H1 (cell line): ENCODE results near the gene IQCF2. TPM values are rescaled to one million over a fixed set of nuclear protein-coding genes. Genes with fewer than 3 reads are reported as not detected.

Experiments
- CTCF ChIA-PET: fragments of 300-600 bp; sonication (Branson Sonifier 250); formaldehyde crosslinking; loops from one replicate; lab custom pipeline; 2021; ENCODE audit not compliant: partially characterized antibody; lab: Charles Lee
- POLR2A ChIA-PET: fragments of 300-600 bp; sonication (Branson Sonifier 250); formaldehyde crosslinking; loops from one replicate; lab custom pipeline; 2021; ENCODE audit warnings: inconsistent platforms; ENCODE audit not compliant: partially characterized antibody; lab: Charles Lee
- DNase-seq, 2 experiments: peaks; one replicate each; pipeline versions ENCODE4 v3.0.0 to v3.0.0-alpha.2; 2010 to 2022; ENCODE audit warnings: low spot score in 2 of 2, low read depth in 1 of 2, mixed read lengths in 1 of 2
- FAIRE-seq: peaks from 2 replicates; lab custom pipeline; 2011; peaks lifted over from hg19 to GRCh38; lab: Jason Lieb, UNC
- H2AFZ ChIP-seq: 2 replicates; pipeline ENCODE4 v1.8.1; 2012; ENCODE audit warnings: low read length, inconsistent platforms
- H2AK5ac ChIP-seq: 2 replicates; pipeline ENCODE4 v1.6.1; 2013; ENCODE audit warnings: low read depth, low read length
- H2BK120ac ChIP-seq: replicated peaks from 2 replicates; pipeline ENCODE3; 2013; ENCODE audit warnings: low read depth, low read length, inconsistent platforms
- H2BK12ac ChIP-seq: 2 replicates; pipeline ENCODE4 v1.6.1; 2013; ENCODE audit warnings: low read depth, low read length
- H2BK15ac ChIP-seq: 2 replicates; pipeline ENCODE4 v1.6.1; 2013; ENCODE audit warnings: low read length
- H2BK20ac ChIP-seq: 2 replicates; pipeline ENCODE4 v1.6.1; 2013; ENCODE audit warnings: low read length
- H2BK5ac ChIP-seq: 2 replicates; pipeline ENCODE4 v1.6.1; 2013; ENCODE audit warnings: low read depth, low read length
- H3K14ac ChIP-seq: 2 replicates; pipeline ENCODE4 v1.6.1; 2013; ENCODE audit warnings: inconsistent platforms; ENCODE audit not compliant: insufficient read length
- H3K18ac ChIP-seq: 2 replicates; pipeline ENCODE4 v1.6.1; 2013; ENCODE audit warnings: low read length; ENCODE audit errors: extremely low read depth
- H3K23ac ChIP-seq: 2 replicates; pipeline ENCODE4 v1.6.1; 2013; ENCODE audit warnings: inconsistent platforms; ENCODE audit not compliant: insufficient read length
- H3K23me2 ChIP-seq: 2 replicates; pipeline ENCODE4 v1.6.1; 2013; ENCODE audit warnings: low read depth, low read length
- H3K27ac ChIP-seq: 2 replicates; pipeline ENCODE4 v1.6.1; 2011; ENCODE audit warnings: low read depth, low read length, inconsistent platforms
- H3K27me3 ChIP-seq, 4 experiments: replicated peaks in 1 of 4; 1 replicate in 1 of 4; 2 replicates in 3 of 4; pipeline versions ENCODE4 v1.6.1 to v1.8.1; 2011 to 2013; ENCODE audit warnings: low read length in 3 of 4, mild to moderate bottlenecking in 3 of 4, inconsistent platforms in 2 of 4, mixed read lengths in 2 of 4, moderate library complexity in 1 of 4; ENCODE audit not compliant: control insufficient read depth in 3 of 4, insufficient read depth in 3 of 4; ENCODE audit errors: extremely low read depth in 1 of 4
- H3K36me3 ChIP-seq, 4 experiments: 2 replicates each; pipeline versions ENCODE4 v1.6.1 to v1.8.1; 2011 to 2013; ENCODE audit warnings: mild to moderate bottlenecking in 4 of 4, low read length in 3 of 4, moderate library complexity in 2 of 4, control low read depth in 1 of 4, inconsistent platforms in 1 of 4; ENCODE audit not compliant: insufficient read depth in 4 of 4, control insufficient read depth in 2 of 4
- H3K4ac ChIP-seq: replicated peaks from 2 replicates; pipeline ENCODE3; 2013; ENCODE audit warnings: low read length, low read depth, mixed read lengths, inconsistent platforms; ENCODE audit not compliant: insufficient read length
- H3K4me1 ChIP-seq, 4 experiments: replicated peaks in 1 of 4; 1 replicate in 1 of 4; 2 replicates in 3 of 4; pipeline versions ENCODE4 v1.6.1 to v1.8.1; 2011 to 2013; ENCODE audit warnings: low read length in 3 of 4, inconsistent platforms in 2 of 4, mixed read lengths in 1 of 4; ENCODE audit not compliant: insufficient read depth in 4 of 4, control insufficient read depth in 3 of 4
- H3K4me2 ChIP-seq, 2 experiments: 2 replicates each; pipeline versions ENCODE4 v1.6.1 to v1.8.1; 2011 to 2013; ENCODE audit warnings: low read depth in 2 of 2, low read length in 2 of 2, control low read depth in 1 of 2, inconsistent platforms in 1 of 2, mild to moderate bottlenecking in 1 of 2; ENCODE audit not compliant: insufficient read depth in 1 of 2
- H3K4me3 ChIP-seq, 4 experiments: fragments of 200-600, 300-600 bp in 1 of 4; sonication (generic), shearing (Covaris generic), sonication (Bioruptor Twin) in 1 of 4; 2 replicates each; pipeline versions ENCODE4 v1.5.1 to v1.8.1; 2011 to 2016; ENCODE audit warnings: low read length in 4 of 4, low read depth in 3 of 4, control low read depth in 2 of 4, inconsistent platforms in 2 of 4, mild to moderate bottlenecking in 2 of 4, mixed read lengths in 1 of 4, moderate library complexity in 1 of 4; ENCODE audit not compliant: insufficient read depth in 2 of 4; ENCODE audit errors: extremely low read depth in 1 of 4
- H3K56ac ChIP-seq: replicated peaks from 2 replicates; pipeline ENCODE3; 2013; ENCODE audit warnings: low read depth, mild to moderate bottlenecking, mixed read lengths, low read length, inconsistent platforms; ENCODE audit not compliant: insufficient read length
- H3K79me1 ChIP-seq: 2 replicates; pipeline ENCODE4 v1.6.1; 2013; ENCODE audit warnings: low read depth, low read length, control low read depth
- H3K79me2 ChIP-seq, 2 experiments: 2 replicates each; pipeline versions ENCODE4 v1.6.1 to v1.8.1; 2012 to 2013; ENCODE audit warnings: low read length in 2 of 2, mild to moderate bottlenecking in 2 of 2, inconsistent platforms in 1 of 2; ENCODE audit not compliant: insufficient read depth in 2 of 2, control insufficient read depth in 1 of 2
- H3K9ac ChIP-seq, 4 experiments: replicated peaks in 1 of 4; 1 replicate in 1 of 4; 2 replicates in 3 of 4; pipeline versions ENCODE4 v1.6.1 to v1.8.1; 2011 to 2013; ENCODE audit warnings: low read depth in 3 of 4, low read length in 3 of 4, control low read depth in 2 of 4, mild to moderate bottlenecking in 2 of 4, moderate library complexity in 2 of 4, inconsistent platforms in 1 of 4; ENCODE audit errors: extremely low read depth in 1 of 4
- H3K9me3 ChIP-seq, 2 experiments: 2 replicates each; pipeline versions ENCODE4 v1.6.1 to v1.8.1; 2012 to 2013; ENCODE audit warnings: mild to moderate bottlenecking in 2 of 2, moderate library complexity in 2 of 2, control low read depth in 1 of 2, inconsistent platforms in 1 of 2, low read depth in 1 of 2, low read length in 1 of 2, mixed read lengths in 1 of 2; ENCODE audit not compliant: insufficient read depth in 2 of 2
- H4K20me1 ChIP-seq, 2 experiments: replicated peaks in 1 of 2; 2 replicates each; pipeline versions ENCODE3 to v1.8.1; 2011 to 2013; ENCODE audit warnings: inconsistent platforms in 2 of 2, low read length in 2 of 2, mild to moderate bottlenecking in 1 of 2; ENCODE audit not compliant: insufficient read depth in 2 of 2, control insufficient read depth in 1 of 2
- H4K5ac ChIP-seq: 2 replicates; pipeline ENCODE4 v1.6.1; 2013; ENCODE audit warnings: low read length, low read depth, mixed read lengths, inconsistent platforms; ENCODE audit not compliant: insufficient read length
- H4K8ac ChIP-seq: 2 replicates; pipeline ENCODE4 v1.8.0; 2013; ENCODE audit warnings: mild to moderate bottlenecking, moderate library complexity, low read length, inconsistent platforms; ENCODE audit not compliant: insufficient read depth; ENCODE audit errors: extremely low read depth
- H4K91ac ChIP-seq: replicated peaks from 2 replicates; pipeline ENCODE3; 2013; ENCODE audit warnings: low read length, mixed read lengths, inconsistent platforms; ENCODE audit not compliant: insufficient read length
- ASH2L ChIP-seq: fragments of 200-600, 300-600 bp; sonication (generic); IDR thresholded peaks from one replicate; pipeline ENCODE4 v1.7.1; 2017; ENCODE audit warnings: low read length
- BCL11A ChIP-seq, 2 experiments: IDR thresholded peaks; one replicate each; pipeline ENCODE4 v1.6.1; 2011; ENCODE audit warnings: low read depth in 2 of 2, low read length in 2 of 2, mild to moderate bottlenecking in 2 of 2
- BRCA1 ChIP-seq: IDR thresholded peaks from 2 replicates; pipeline ENCODE4 v1.6.1; 2012; ENCODE audit warnings: low read depth, low read length, improper control_type of control experiment
- CHD1 ChIP-seq: IDR thresholded peaks from 2 replicates; pipeline ENCODE4 v1.6.1; 2012; ENCODE audit warnings: low read depth, low read length, improper control_type of control experiment
- CTBP2 ChIP-seq: IDR thresholded peaks from 2 replicates; pipeline ENCODE4 v1.7.0; 2011; ENCODE audit warnings: borderline replicate concordance, mild to moderate bottlenecking, moderate library complexity, mixed read lengths, low read length; ENCODE audit not compliant: insufficient read depth, insufficient read length
- EGR1 ChIP-seq: IDR thresholded peaks from 2 replicates; pipeline ENCODE4 v1.6.1; 2011; ENCODE audit warnings: low read depth, low read length, borderline replicate concordance
- JUND ChIP-seq: IDR thresholded peaks from 2 replicates; pipeline ENCODE4 v1.6.1; 2011; ENCODE audit warnings: mild to moderate bottlenecking, improper control_type of control experiment, low read length
- KDM4A ChIP-seq: IDR thresholded peaks from one replicate; pipeline ENCODE4 v1.7.1; 2012; ENCODE audit warnings: low read depth, mild to moderate bottlenecking, moderate library complexity, low read length, inconsistent platforms; ENCODE audit not compliant: severe bottlenecking
- KDM5A ChIP-seq: fragments of 200-600 bp; IDR thresholded peaks from 2 replicates; pipeline ENCODE4 v1.7.1; 2012; ENCODE audit warnings: mild to moderate bottlenecking, low read length, inconsistent platforms, mixed read lengths
- POLR2A ChIP-seq, 2 experiments: IDR thresholded peaks; 1 replicate in 1 of 2; 2 replicates in 1 of 2; pipeline ENCODE4 v1.6.1; 2011; ENCODE audit warnings: low read depth in 2 of 2, low read length in 2 of 2, mild to moderate bottlenecking in 2 of 2; ENCODE audit errors: control extremely low read depth in 1 of 2
- RBBP5 ChIP-seq: IDR thresholded peaks from 2 replicates; pipeline ENCODE4 v1.7.1; 2012; ENCODE audit warnings: low read depth, mild to moderate bottlenecking, inconsistent platforms, low read length, moderate library complexity, borderline replicate concordance
- RFX5 ChIP-seq: IDR thresholded peaks from 2 replicates; pipeline ENCODE4 v1.6.1; 2011; ENCODE audit warnings: low read depth, low read length, improper control_type of control experiment, borderline replicate concordance
- RXRA ChIP-seq: IDR thresholded peaks from 2 replicates; pipeline ENCODE4 v1.6.1; 2011; ENCODE audit warnings: low read depth, mild to moderate bottlenecking, low read length, moderate library complexity; ENCODE audit not compliant: insufficient read depth
- SIRT6 ChIP-seq: IDR thresholded peaks from one replicate; pipeline ENCODE4 v1.7.1; 2012; ENCODE audit warnings: low read length, inconsistent platforms
- TBP ChIP-seq: IDR thresholded peaks from 2 replicates; pipeline ENCODE4 v1.6.1; 2011; ENCODE audit warnings: low read depth, low read length, improper control_type of control experiment
- WGBS, 2 experiments: shearing (Covaris generic) in 1 of 2; methylation state at CpG; one replicate each; pipeline versions ENCODE4 v1.1.6 to v1.1.7; 2013 to 2015; ENCODE audit warnings: low lambda C conversion rate in 2 of 2, mixed read lengths in 2 of 2, inconsistent platforms in 1 of 2, low coverage in 1 of 2, missing lambda C conversion rate in 1 of 2; ENCODE audit not compliant: insufficient replicate concordance in 2 of 2, insufficient coverage in 1 of 2, insufficient read length in 1 of 2; ENCODE audit errors: extremely low coverage in 1 of 2, missing lambda C conversion rate in 1 of 2; 5-methylcytosine and 5-hydroxymethylcytosine counted together
- polyA plus RNA-seq, 7 experiments: library from polyadenylated mRNA; depleted of rRNA in 3 of 7; stranded (reverse) in 5 of 7; unstranded in 2 of 7; fragments of >200 nt in 5 of 7; fragments of 200-250 nt in 2 of 7; gene quantifications; 1 replicate in 5 of 7; 2 replicates in 1 of 7; 4 replicates in 1 of 7; pipeline versions ENCODE4 v1.2.1 to v1.2.3, GENCODE V29; 2011 to 2013; ENCODE audit warnings: missing spikeins in 2 of 7, mixed read lengths in 2 of 7
- total RNA-seq: library from RNA; stranded (reverse); fragmentation: NEBNext Ultra II Directional; extraction: Animal tissue kit (Norgen Biotek cat#: 25700); gene quantifications from 2 replicates; pipeline ENCODE4 v1.2.1, GENCODE V29; 2021

The IQCF2 gene
- total and polyA plus RNA-seq, 2 of the 8 experiments (the other 6 are each of a cell fraction or from before 2014, with no cell fraction given) = not detected

DNA sequence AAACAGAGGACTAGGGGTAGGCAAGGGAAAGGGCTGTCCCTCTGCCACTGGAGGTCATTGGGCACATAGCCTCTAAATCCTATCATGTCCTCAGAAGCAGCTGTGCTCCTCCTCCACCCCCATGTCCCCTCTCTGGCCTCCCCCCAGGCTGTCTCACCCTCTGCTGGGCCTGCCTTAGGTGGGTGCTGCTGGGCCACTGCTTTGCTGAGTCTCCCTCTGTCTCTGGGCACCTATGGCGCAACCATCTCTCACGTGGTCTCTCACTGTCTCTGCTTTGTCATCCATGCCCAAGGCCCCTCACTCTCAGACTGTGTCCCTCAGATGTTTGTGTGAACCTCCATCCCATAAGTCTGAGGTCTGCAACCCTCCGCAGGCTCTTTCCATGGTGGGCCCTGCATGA lies 47.4 kb upstream of the IQCF2 start:
- no peak overlapping the region for H3K18ac ChIP-seq
- no peaks in the 10 kb centered on the region for H4K20me1 ChIP-seq
- no peak overlapping the region for H2BK20ac ChIP-seq
- no peaks in the 10 kb centered on the region for H3K79me1 ChIP-seq
- TF ChIP-seq SIRT6 (no peak), TBP (no peak), KDM4A (no peak), JUND (no peak), ASH2L (no peak), KDM5A (no peak), CTBP2 (no peak), RXRA (no peak), CHD1 (no peak), BCL11A (IDR thresholded peaks at IDR 0.05; ENCODE audit: low read depth in 2 of 2, low read length in 2 of 2) (no peak), POLR2A (IDR thresholded peaks at IDR 0.05; ENCODE audit: control extremely low read depth in 1 of 2, low read depth in 2 of 2, low read length in 2 of 2) (no peak), EGR1 (no peak), RBBP5 (no peak), RFX5 (no peak), BRCA1 (no peak)
- H2BK120ac ChIP-seq = no peak overlapping the region
- no peak overlapping the region for H4K8ac ChIP-seq
- no peak overlapping the region for H3K27ac ChIP-seq
- no peaks in the 10 kb centered on the region for H3K79me2 ChIP-seq
- CTCF ChIA-PET = interaction anchor here (1.1 to 4.7 kb wide), 4 partner anchors 12 to 95 kb away, joined by 3 to 24 read pairs (median 12); no protein-coding TSS in a partner anchor
- no peak overlapping the region for H2AK5ac ChIP-seq
- DNase-seq (no peak), FAIRE-seq (no peak)
- H3K36me3 ChIP-seq = no peaks in the 10 kb centered on the region
- H3K4ac ChIP-seq = no peak overlapping the region
- H3K56ac ChIP-seq = no peak overlapping the region
- H3K23me2 ChIP-seq = no peaks in the 10 kb centered on the region
- no peak overlapping the region for H2AFZ ChIP-seq
- H3K4me3 ChIP-seq = no peak overlapping the region
- H3K4me1 ChIP-seq = no peaks in the 10 kb centered on the region
- H3K23ac ChIP-seq = no peak overlapping the region
- POLR2A ChIA-PET = interaction anchor here (1.2 kb wide), 1 partner anchor 14 kb away, joined by 3 read pairs; no protein-coding TSS in a partner anchor
- no peak overlapping the region for H3K14ac ChIP-seq
- H3K9me3 ChIP-seq = no peaks in the 10 kb centered on the region
- WGBS, 2 experiments = 86% methylated on average over 3 of the region's 3 CpGs; no CpG with 5 or more reads in 1 of the 2 experiments
- no peak overlapping the region for H4K91ac ChIP-seq
- no peak overlapping the region for H2BK5ac ChIP-seq
- H3K27me3 ChIP-seq = no peaks in the 10 kb centered on the region
- H4K5ac ChIP-seq = no peak overlapping the region
- H3K9ac ChIP-seq = no peak overlapping the region
- H3K4me2 ChIP-seq = no peak overlapping the region
- H2BK15ac ChIP-seq = no peak overlapping the region
- no peak overlapping the region for H2BK12ac ChIP-seq
